GM12878 (cell line): ENCODE data around the gene CENPS.

Experiments
- CTCF ChIP-seq, 3 experiments: IDR thresholded peaks in 2 of 3; conservative IDR thresholded peaks in 1 of 3; 2 replicates each; pipeline ENCODE4 v1.5.1; 2011; ENCODE audit warnings: low read depth in 3 of 3, low read length in 3 of 3, mild to moderate bottlenecking in 3 of 3, control low read depth in 2 of 3, moderate library complexity in 2 of 3, inconsistent platforms in 1 of 3, mixed read lengths in 1 of 3; ENCODE audit not compliant: control insufficient read depth in 2 of 3, insufficient read depth in 1 of 3; ENCODE audit errors: extremely low read depth in 1 of 3
- E4F1 ChIP-seq: fragments of 450-650 bp; IDR thresholded peaks from 2 replicates; pipeline ENCODE4 v1.6.1; 2018; ENCODE audit warnings: borderline replicate concordance, mild to moderate bottlenecking; ENCODE audit not compliant: partially characterized antibody
- EP300 ChIP-seq, 2 experiments: fragments of 150-350 bp in 1 of 2; IDR thresholded peaks; 2 replicates each; pipeline ENCODE4 v1.6.1; 2011 to 2012; ENCODE audit warnings: low read depth in 2 of 2, low read length in 2 of 2, borderline replicate concordance in 1 of 2, improper control_type of control experiment in 1 of 2, inconsistent platforms in 1 of 2; ENCODE audit not compliant: control insufficient read depth in 1 of 2
- EZH2 ChIP-seq: IDR thresholded peaks from 2 replicates; pipeline ENCODE4 v1.6.1; 2012; ENCODE audit warnings: low read depth, mild to moderate bottlenecking, control low read depth, inconsistent platforms, low read length, borderline replicate concordance; ENCODE audit not compliant: control insufficient read depth
- NR2F1 ChIP-seq: fragments of 450-650 bp; conservative IDR thresholded peaks from 2 replicates; pipeline ENCODE4 v1.6.1; 2017; ENCODE audit warnings: mild to moderate bottlenecking
- POLR2A ChIP-seq: IDR thresholded peaks from 2 replicates; pipeline ENCODE4 v1.6.1; 2011; ENCODE audit warnings: low read depth, mild to moderate bottlenecking, low read length
- RAD21 ChIP-seq: IDR thresholded peaks from 2 replicates; pipeline ENCODE4 v1.6.1; 2011; ENCODE audit warnings: mild to moderate bottlenecking, low read depth, low read length, moderate library complexity; ENCODE audit not compliant: insufficient read depth
- USF2 ChIP-seq: IDR thresholded peaks from 2 replicates; pipeline ENCODE4 v1.6.1; 2011; ENCODE audit warnings: low read depth, low read length, improper control_type of control experiment, borderline replicate concordance

- TF ChIP-seq E4F1: no peak
- no peak for TF ChIP-seq CTCF (IDR thresholded peaks at IDR 0.05 in 2 of 3, conservative IDR thresholded peaks at IDR 0.05 in 1 of 3; ENCODE audit: control insufficient read depth in 2 of 3, extremely low read depth in 1 of 3, insufficient read depth in 1 of 3, low read depth in 3 of 3, low read length in 3 of 3)
- no peak for TF ChIP-seq EZH2
- no peak for TF ChIP-seq EP300 (IDR thresholded peaks at IDR 0.05; ENCODE audit: borderline replicate concordance in 1 of 2, control insufficient read depth in 1 of 2, low read depth in 2 of 2, low read length in 2 of 2)
- no peak for TF ChIP-seq RAD21
- TF ChIP-seq USF2: no peak
- TF ChIP-seq NR2F1: no peak
- no peak for TF ChIP-seq POLR2A
Observed at GRCh38 chr1:10444248-10444647, 14.0 kb downstream of the CENPS start.
